Stimulated activated CD8-positive, alpha-beta memory T cell treated with anti-CD3 and anti-CD28 coated beads, Interleukin-7, amount 100 ng/mL, for 1 hour (primary cell): Measurements from ENCODE around the gene PAPPA.

Source experiments
- DNase-seq, 2 donors: peaks; one replicate each; pipeline ENCODE4 v3.0.0-alpha.2; 2020; ENCODE audit warnings: low read depth in 2 of 2

The PAPPA gene

GRCh38 chr9:116275418-116276195 lies 122.0 kb downstream of the PAPPA start:
- no peak for DNase-seq

GRCh38 chr9:116276196-116276493 lies 122.6 kb downstream of the PAPPA start:
- DNase-seq, result no peak

- DNase-seq, result no peak
Observed at GRCh38 chr9:116276651-116277121, 123.1 kb downstream of the PAPPA start.

- no peak for DNase-seq
Observed at GRCh38 chr9:116278326-116278725, 124.7 kb downstream of the PAPPA start.

GRCh38 chr9:116279230-116279629 lies 125.6 kb downstream of the PAPPA start:
- DNase-seq, result no peak

GRCh38 chr9:116280529-116280928 lies 126.9 kb downstream of the PAPPA start:
- no peak for DNase-seq

- DNase-seq, result no peak
Observed at GRCh38 chr9:116282597-116282996, 129.0 kb downstream of the PAPPA start.

- DNase-seq, result no peak
Observed at GRCh38 chr9:116284518-116284917, 130.9 kb downstream of the PAPPA start.

GRCh38 chr9:116285320-116285719 lies 131.7 kb downstream of the PAPPA start:
- DNase-seq, result no peak

- no peak for DNase-seq
Observed at GRCh38 chr9:116286297-116286696, 132.7 kb downstream of the PAPPA start.

GRCh38 chr9:116287721-116288120 lies 134.1 kb downstream of the PAPPA start:
- no peak for DNase-seq

GRCh38 chr9:116288658-116289057 lies 135.1 kb downstream of the PAPPA start:
- no peak for DNase-seq

GRCh38 chr9:116297346-116297745 lies 143.8 kb downstream of the PAPPA start:
- no peak for DNase-seq

- no peak for DNase-seq
Observed at GRCh38 chr9:116298249-116298648, 144.7 kb downstream of the PAPPA start.

GRCh38 chr9:116298878-116299391 lies 145.3 kb downstream of the PAPPA start:
- no peak for DNase-seq

- DNase-seq, result no peak
Observed at GRCh38 chr9:116300360-116300870, 146.8 kb downstream of the PAPPA start.

- DNase-seq, result no peak
Observed at GRCh38 chr9:116303270-116303669, 149.7 kb downstream of the PAPPA start.

GRCh38 chr9:116303886-116304538 lies 150.4 kb downstream of the PAPPA start:
- no peak for DNase-seq

- DNase-seq, result no peak
Observed at GRCh38 chr9:116304761-116305160, 151.2 kb downstream of the PAPPA start.

GRCh38 chr9:116308076-116308475 lies 154.5 kb downstream of the PAPPA start:
- DNase-seq, result no peak

- no peak for DNase-seq
Observed at GRCh38 chr9:116309900-116310611, 156.5 kb downstream of the PAPPA start.

- no peak for DNase-seq
Observed at GRCh38 chr9:116312221-116312620, 158.6 kb downstream of the PAPPA start.
